Activated T-cell treated with anti-CD3 and anti-CD28 coated beads, Interleukin-2, amount 50 U/mL, for 72 hours (primary cell): ENCODE results near the gene USP2. TPM values are rescaled to one million over a fixed set of nuclear protein-coding genes. Genes with fewer than 3 reads are reported as not detected.

Experiments
- ATAC-seq, 2 donors: fragments of 150-1000 bp; cut with Tn5 transposase; replicated peaks in 1 of 2; 2 replicates each; pipeline ENCODE4 v1.10.0; 2021; ENCODE audit warnings: moderate library complexity in 2 of 2, mild to moderate bottlenecking in 1 of 2
- DNase-seq, 2 donors: peaks; one replicate each; pipeline ENCODE4 v3.0.0; 2021 to 2022; ENCODE audit warnings: mixed read lengths in 1 of 2
- H3K27ac Mint-ChIP-seq: one replicate; pipeline ENCODE4 v1.8.0; 2022; ENCODE audit warnings: mild to moderate bottlenecking, moderate library complexity, mixed read lengths
- H3K27me3 Mint-ChIP-seq: one replicate; pipeline ENCODE4 v1.8.0; 2022; ENCODE audit warnings: low read depth, mixed read lengths
- H3K36me3 Mint-ChIP-seq, 2 donors: one replicate each; pipeline ENCODE4 v1.8.0; 2022; ENCODE audit warnings: mixed read lengths in 2 of 2, mild to moderate bottlenecking in 1 of 2; ENCODE audit not compliant: insufficient read depth in 2 of 2
- H3K4me1 Mint-ChIP-seq: one replicate; pipeline ENCODE4 v1.8.0; 2022; ENCODE audit warnings: low read depth, mixed read lengths
- H3K4me3 Mint-ChIP-seq, 2 donors: one replicate each; pipeline ENCODE4 v1.8.0; 2022; ENCODE audit warnings: mild to moderate bottlenecking in 2 of 2, mixed read lengths in 2 of 2, moderate library complexity in 2 of 2
- H3K9me3 Mint-ChIP-seq, 2 donors: one replicate each; pipeline ENCODE4 v1.8.0; 2022; ENCODE audit warnings: mixed read lengths in 2 of 2
- total RNA-seq, 2 donors: library from RNA; stranded (reverse); gene quantifications; one replicate each; pipeline ENCODE4 v1.2.3, GENCODE V29; 2022

Gene USP2
- total RNA-seq, 2 donors from 2014 or later, result 0.91 to 3.0 TPM

GRCh38 chr11:119361941-119362725 is 19.4 kb downstream of the USP2 start:
- peak overlapping the region; percentile 6 to 53 for H3K4me3 Mint-ChIP-seq
- peaks cover 60% of the 10 kb centered on the region for H3K27me3 Mint-ChIP-seq
- H3K9me3 Mint-ChIP-seq, result peaks cover 0 to 2% of the 10 kb centered on the region in 2 donors
- no peak overlapping the region for H3K27ac Mint-ChIP-seq
- peaks cover 0 to 4% of the 10 kb centered on the region in 2 donors for H3K36me3 Mint-ChIP-seq
- DNase-seq, result no peak
- peaks cover 43% of the 10 kb centered on the region for H3K4me1 Mint-ChIP-seq
- ATAC-seq, result peak in 1 of 2 donors; percentile 31

- Mint-ChIP-seq H3K36me3 (peaks cover 0 to 4% of the 10 kb centered on the region in 2 donors), H3K27ac (no peak overlapping the region), H3K4me3 (peak overlapping the region; percentile 36 to 47), H3K4me1 (peaks cover 48% of the 10 kb centered on the region), H3K27me3 (peaks cover 57% of the 10 kb centered on the region), H3K9me3 (peaks cover 0 to 2% of the 10 kb centered on the region in 2 donors)
- peak; percentile 92 for ATAC-seq
- DNase-seq, result peak; percentile 77 to 82
Measured at GRCh38 chr11:119361056-119361787, 20.3 kb downstream of the USP2 start.

- Mint-ChIP-seq H3K9me3 (peaks cover 0 to 2% of the 10 kb centered on the region in 2 donors), H3K27me3 (peaks cover 53% of the 10 kb centered on the region), H3K27ac (no peak overlapping the region), H3K4me3 (no peak overlapping the region), H3K4me1 (peaks cover 47% of the 10 kb centered on the region), H3K36me3 (peaks cover 0 to 4% of the 10 kb centered on the region in 2 donors)
- DNase-seq, result no peak
- no peak for ATAC-seq
Measured at GRCh38 chr11:119359365-119360214, 21.9 kb downstream of the USP2 start.

GRCh38 chr11:119357074-119357473 is 24.4 kb downstream of the USP2 start:
- Mint-ChIP-seq H3K4me3 (peak overlapping the region; percentile 96 to 97), H3K9me3 (no peaks in the 10 kb centered on the region), H3K36me3 (no peaks in the 10 kb centered on the region), H3K27ac (no peak overlapping the region), H3K27me3 (peaks cover 57% of the 10 kb centered on the region), H3K4me1 (peaks cover 37% of the 10 kb centered on the region)
- DNase-seq (no peak), ATAC-seq (no peak)

- H3K9me3 Mint-ChIP-seq, result no peaks in the 10 kb centered on the region
- DNase-seq (peak; percentile 83 to 85), ATAC-seq (peak; percentile 76 to 77)
- H3K27me3 Mint-ChIP-seq, result peaks cover 62% of the 10 kb centered on the region
- no peak overlapping the region for H3K27ac Mint-ChIP-seq
- H3K4me3 Mint-ChIP-seq, result peak overlapping the region; percentile 96 to 97
- no peaks in the 10 kb centered on the region for H3K36me3 Mint-ChIP-seq
- peaks cover 31% of the 10 kb centered on the region for H3K4me1 Mint-ChIP-seq
Measured at GRCh38 chr11:119356349-119357031, 25.0 kb downstream of the USP2 start.

- H3K9me3 Mint-ChIP-seq, result no peaks in the 10 kb centered on the region
- peaks cover 0 to 2% of the 10 kb centered on the region in 2 donors for H3K36me3 Mint-ChIP-seq
- H3K27ac Mint-ChIP-seq, result no peak overlapping the region
- no peak for ATAC-seq
- peaks cover 70% of the 10 kb centered on the region for H3K27me3 Mint-ChIP-seq
- peaks cover 21% of the 10 kb centered on the region for H3K4me1 Mint-ChIP-seq
- DNase-seq, result no peak
- peak overlapping the region in 1 of 2 donors; percentile 4 for H3K4me3 Mint-ChIP-seq
Measured at GRCh38 chr11:119355091-119355843, 26.2 kb downstream of the USP2 start.

GRCh38 chr11:119352857-119353260 is 28.6 kb downstream of the USP2 start:
- H3K4me1 Mint-ChIP-seq, result peaks cover 13% of the 10 kb centered on the region
- peaks cover 62% of the 10 kb centered on the region for H3K27me3 Mint-ChIP-seq
- peaks cover 0 to 2% of the 10 kb centered on the region in 2 donors for H3K36me3 Mint-ChIP-seq
- no peak overlapping the region for H3K4me3 Mint-ChIP-seq
- DNase-seq, result no peak
- no peak for ATAC-seq
- no peak overlapping the region for H3K27ac Mint-ChIP-seq
- H3K9me3 Mint-ChIP-seq, result no peaks in the 10 kb centered on the region

GRCh38 chr11:119351232-119351631 is 30.3 kb downstream of the USP2 start:
- no peak for ATAC-seq
- peak overlapping the region; percentile 85 for H3K27ac Mint-ChIP-seq
- H3K4me3 Mint-ChIP-seq, result no peak overlapping the region
- peaks cover 7% of the 10 kb centered on the region for H3K4me1 Mint-ChIP-seq
- DNase-seq, result no peak
- peaks cover 60% of the 10 kb centered on the region for H3K27me3 Mint-ChIP-seq
- peaks cover 0 to 2% of the 10 kb centered on the region in 2 donors for H3K36me3 Mint-ChIP-seq
- no peaks in the 10 kb centered on the region for H3K9me3 Mint-ChIP-seq

GRCh38 chr11:119350302-119350701 is 31.2 kb downstream of the USP2 start:
- peaks cover 0 to 2% of the 10 kb centered on the region in 2 donors for H3K36me3 Mint-ChIP-seq
- H3K4me3 Mint-ChIP-seq, result no peak overlapping the region
- ATAC-seq, result no peak
- H3K4me1 Mint-ChIP-seq, result peaks cover 4% of the 10 kb centered on the region
- H3K27ac Mint-ChIP-seq, result no peak overlapping the region
- DNase-seq, result no peak
- no peaks in the 10 kb centered on the region for H3K9me3 Mint-ChIP-seq
- peaks cover 55% of the 10 kb centered on the region for H3K27me3 Mint-ChIP-seq

GRCh38 chr11:119347940-119348605 is 33.4 kb downstream of the USP2 start:
- Mint-ChIP-seq H3K27me3 (peaks cover 42% of the 10 kb centered on the region), H3K36me3 (peaks cover 0 to 2% of the 10 kb centered on the region in 2 donors), H3K9me3 (no peaks in the 10 kb centered on the region), H3K27ac (no peak overlapping the region), H3K4me3 (no peak overlapping the region), H3K4me1 (peaks cover 4% of the 10 kb centered on the region)
- ATAC-seq, result no peak
- no peak for DNase-seq

GRCh38 chr11:119347242-119347641 is 34.2 kb downstream of the USP2 start:
- DNase-seq, result no peak
- H3K4me1 Mint-ChIP-seq, result peaks cover 4% of the 10 kb centered on the region
- no peaks in the 10 kb centered on the region for H3K9me3 Mint-ChIP-seq
- no peak overlapping the region for H3K4me3 Mint-ChIP-seq
- H3K27me3 Mint-ChIP-seq, result peaks cover 40% of the 10 kb centered on the region
- no peak for ATAC-seq
- H3K27ac Mint-ChIP-seq, result no peak overlapping the region
- H3K36me3 Mint-ChIP-seq, result peaks cover 0 to 2% of the 10 kb centered on the region in 2 donors
